Psoas muscle (tissue), 8 donors: Measurements from ENCODE around the gene CADM3. TPM values are rescaled to one million over a fixed set of nuclear protein-coding genes. Genes with fewer than 3 reads are reported as not detected.

Experiments
- ATAC-seq, 4 donors: fragments of 200-7000 bp; cut with Tn5 transposase; one replicate each; pipeline ENCODE4 v1.9.1; 2020; ENCODE audit warnings: moderate library complexity in 3 of 4, mild to moderate bottlenecking in 2 of 4
- DNase-seq, 2 donors: peaks; one replicate each; pipeline ENCODE4 v3.0.0-alpha.2; 2020
- H3K27ac ChIP-seq: fragments of 200-600 bp; one replicate; pipeline ENCODE4 v1.8.0; 2022
- H3K27me3 ChIP-seq, 3 donors: fragments of 200-600 bp in 1 of 3; one replicate each; pipeline versions ENCODE4 v1.6.1 to v1.8.0; 2013 to 2022; ENCODE audit warnings: low read length in 2 of 3, mild to moderate bottlenecking in 2 of 3, moderate library complexity in 1 of 3; ENCODE audit not compliant: insufficient read depth in 3 of 3
- H3K36me3 ChIP-seq, 2 donors: fragments of 200-600 bp in 1 of 2; one replicate each; pipeline versions ENCODE4 v1.6.1 to v1.8.0; 2013 to 2022; ENCODE audit warnings: low read depth in 1 of 2, mild to moderate bottlenecking in 1 of 2, moderate library complexity in 1 of 2; ENCODE audit not compliant: insufficient read depth in 1 of 2
- H3K4me1 ChIP-seq: fragments of 200-600 bp; one replicate; pipeline ENCODE4 v1.8.0; 2022
- H3K4me3 ChIP-seq: fragments of 200-600 bp; one replicate; pipeline ENCODE4 v1.8.0; 2022; ENCODE audit warnings: mild to moderate bottlenecking
- H3K9me3 ChIP-seq: fragments of 200-600 bp; one replicate; pipeline ENCODE4 v1.8.0; 2022
- WGBS, 3 donors: extraction: QIAGEN DNeasy Blood & Tissue Kit; methylation state at CpG; one replicate each; pipeline versions ENCODE4 v1.1.6 to v1.1.7; 2013; 5-methylcytosine and 5-hydroxymethylcytosine counted together
- intact Hi-C, 2 donors: fragments of 100-400 bp; cut with DNase I; formaldehyde crosslinking; loops; one replicate each; pipeline versions ENCODE4 v1.11.0 to v1.14.2; 2022
- polyA plus RNA-seq, 3 donors: library from polyadenylated mRNA; stranded (reverse); fragments of 200-250 nt; gene quantifications; one replicate each; pipeline ENCODE4 v1.2.3, GENCODE V29; 2013
- total RNA-seq, 4 donors: library from RNA; stranded (reverse); fragmentation: NEBNext Ultra II Directional in 2 of 4; extraction: Animal tissue kit (Norgen Biotek cat#: 25700) in 2 of 4; gene quantifications; one replicate each; pipeline versions ENCODE4 v1.2.1 to v1.2.4, GENCODE V29; 2021 to 2023
- TF ChIP-seq, protein P1 (sequence below): fragments of 200-600 bp; IDR thresholded peaks from one replicate; pipeline ENCODE4 v1.8.0; 2022; ENCODE audit warnings: antibody characterized with exemption
- donor health status: healthy with polysubstance abuse.
- donor health status: DM: no; HTN: no; CAD: no; lungs with moderate emphysema.
- donor health status: Bipolar disorder and iron deficiency.
- donor health status: healthy.
- donor health status: DM: yes; HTN: yes; CAD: no.
- donor health status: DM: no; HTN: no; CAD: no.
- donor health status: DM: no; HTN: no; CAD: no.
- donor health status: DM: yes; HTN: yes; CAD: no.

Gene CADM3
- total and polyA plus RNA-seq, 7 donors, result 0.32 to 2.2 (median 0.89) TPM

GRCh38 chr1:159199901-159200300 is 28.5 kb downstream of the CADM3 start:
- H3K36me3 ChIP-seq, result no peaks in the 10 kb centered on the region
- H3K4me3 ChIP-seq, result no peak overlapping the region
- intact Hi-C loops, result loop anchor here (5.0 kb wide), 1 partner anchor 38 kb away; no protein-coding TSS in a partner anchor
- no peaks in the 10 kb centered on the region for H3K9me3 ChIP-seq
- H3K27me3 ChIP-seq, result peaks cover 0 to 9% (median 0%) of the 10 kb centered on the region in 3 donors
- no peak overlapping the region for H3K27ac ChIP-seq
- DNase-seq (no peak), ATAC-seq (no peak)
- WGBS, 3 donors, result 68 to 84% (median 71%) methylated on average over 5 of the region's 5 CpGs
- TF ChIP-seq, protein P1, sequence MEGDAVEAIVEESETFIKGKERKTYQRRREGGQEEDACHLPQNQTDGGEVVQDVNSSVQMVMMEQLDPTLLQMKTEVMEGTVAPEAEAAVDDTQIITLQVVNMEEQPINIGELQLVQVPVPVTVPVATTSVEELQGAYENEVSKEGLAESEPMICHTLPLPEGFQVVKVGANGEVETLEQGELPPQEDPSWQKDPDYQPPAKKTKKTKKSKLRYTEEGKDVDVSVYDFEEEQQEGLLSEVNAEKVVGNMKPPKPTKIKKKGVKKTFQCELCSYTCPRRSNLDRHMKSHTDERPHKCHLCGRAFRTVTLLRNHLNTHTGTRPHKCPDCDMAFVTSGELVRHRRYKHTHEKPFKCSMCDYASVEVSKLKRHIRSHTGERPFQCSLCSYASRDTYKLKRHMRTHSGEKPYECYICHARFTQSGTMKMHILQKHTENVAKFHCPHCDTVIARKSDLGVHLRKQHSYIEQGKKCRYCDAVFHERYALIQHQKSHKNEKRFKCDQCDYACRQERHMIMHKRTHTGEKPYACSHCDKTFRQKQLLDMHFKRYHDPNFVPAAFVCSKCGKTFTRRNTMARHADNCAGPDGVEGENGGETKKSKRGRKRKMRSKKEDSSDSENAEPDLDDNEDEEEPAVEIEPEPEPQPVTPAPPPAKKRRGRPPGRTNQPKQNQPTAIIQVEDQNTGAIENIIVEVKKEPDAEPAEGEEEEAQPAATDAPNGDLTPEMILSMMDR, result no peak
- no peaks in the 10 kb centered on the region for H3K4me1 ChIP-seq

DNA sequence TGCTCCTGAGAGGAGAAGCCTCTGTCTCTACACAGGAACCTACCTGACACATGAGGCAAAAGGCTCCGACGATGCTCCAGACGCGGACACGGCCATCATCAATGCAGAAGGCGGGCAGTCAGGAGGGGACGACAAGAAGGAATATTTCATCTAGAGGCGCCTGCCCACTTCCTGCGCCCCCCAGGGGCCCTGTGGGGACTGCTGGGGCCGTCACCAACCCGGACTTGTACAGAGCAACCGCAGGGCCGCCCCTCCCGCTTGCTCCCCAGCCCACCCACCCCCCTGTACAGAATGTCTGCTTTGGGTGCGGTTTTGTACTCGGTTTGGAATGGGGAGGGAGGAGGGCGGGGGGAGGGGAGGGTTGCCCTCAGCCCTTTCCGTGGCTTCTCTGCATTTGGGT is 29.4 kb downstream of the CADM3 start:
- Histone ChIP-seq H3K4me3 (no peak overlapping the region), H3K9me3 (no peaks in the 10 kb centered on the region), H3K27me3 (peaks cover 0 to 13% (median under 1%) of the 10 kb centered on the region in 3 donors), H3K36me3 (no peaks in the 10 kb centered on the region), H3K27ac (no peak overlapping the region), H3K4me1 (no peaks in the 10 kb centered on the region)
- ATAC-seq (no peak), DNase-seq (no peak)
- 60 to 73% (median 62%) methylated on average over 15 to 18 of the region's 18 CpGs for WGBS, 3 donors
- TF ChIP-seq, protein P1, result no peak
- intact Hi-C loops, result no loop called here

GRCh38 chr1:159201642-159202041 is 30.2 kb downstream of the CADM3 start:
- H3K27me3 ChIP-seq, result peaks cover 0 to 20% (median 2%) of the 10 kb centered on the region in 3 donors

DNA sequence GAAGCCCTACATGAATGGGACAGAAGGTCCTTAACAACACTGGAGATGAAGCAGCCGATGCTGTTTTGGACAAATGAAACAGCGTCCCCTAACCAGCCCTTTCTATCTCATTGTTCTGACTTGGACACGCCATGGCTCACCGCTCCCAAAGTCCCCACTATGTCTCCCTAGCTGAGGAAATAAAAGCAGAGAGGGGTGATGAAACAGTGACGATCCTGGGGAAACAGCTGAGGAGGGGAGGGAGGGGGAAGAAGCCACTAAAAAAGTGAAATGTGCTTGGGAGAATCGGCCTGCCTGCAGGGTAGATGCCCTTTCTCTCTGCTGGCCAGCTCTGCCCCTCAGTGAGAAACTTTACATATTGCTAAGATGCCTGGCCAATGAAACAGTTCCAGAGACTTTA is 32.2 kb downstream of the CADM3 start:
- peaks cover 2 to 26% (median 2%) of the 10 kb centered on the region in 3 donors for H3K27me3 ChIP-seq

More at GRCh38 chr1:159201642-159202041, 30.2 kb downstream of the CADM3 start:
- 40 to 48% (median 47%) methylated on average over 5 of the region's 5 CpGs for WGBS, 3 donors
- TF ChIP-seq, protein P1, result no peak
- intact Hi-C loops, result no loop called here
- ATAC-seq, result no peak
- no peaks in the 10 kb centered on the region for H3K36me3 ChIP-seq
- no peaks in the 10 kb centered on the region for H3K9me3 ChIP-seq
- no peak overlapping the region for H3K27ac ChIP-seq
- no peaks in the 10 kb centered on the region for H3K4me1 ChIP-seq
- no peak overlapping the region for H3K4me3 ChIP-seq
- no peak for DNase-seq

More for the DNA sequence above, 32.2 kb downstream of the CADM3 start:
- intact Hi-C loops, result no loop called here
- Histone ChIP-seq H3K4me1 (no peaks in the 10 kb centered on the region), H3K9me3 (no peaks in the 10 kb centered on the region), H3K36me3 (no peaks in the 10 kb centered on the region), H3K4me3 (no peak overlapping the region), H3K27ac (no peak overlapping the region)
- TF ChIP-seq, protein P1, result no peak
- no peak for DNase-seq
- no peak for ATAC-seq
- WGBS, 3 donors, result 60 to 65% (median 61%) methylated on average over 6 of the region's 6 CpGs
